ENCODE measurements around the gene GRM7. TPM values are rescaled to one million over a fixed set of nuclear protein-coding genes. Genes with fewer than 3 reads are reported as not detected.
A peak's percentile ranks its signal among the peaks of the same experiment; 100 is the strongest.

Gene GRM7
- total RNA-seq, 2 donors from 2014 or later: 0.33 to 1.3 TPM

GRCh38 chr3:6912240-6912639, 51.3 kb downstream of the GRM7 start:
- no peak for ATAC-seq
- no peaks in the 10 kb centered on the region for H3K4me1 ChIP-seq
- TF ChIP-seq CTCF (IDR thresholded peaks at IDR 0.05) (no peak), POLR2A (IDR thresholded peaks at IDR 0.05) (no peak)
- no peak overlapping the region for H3K4me3 ChIP-seq
- DNase-seq: no peak
- WGBS, 2 donors: 67 to 73% methylated on average over 3 of the region's 3 CpGs
- no peaks in the 10 kb centered on the region for H3K27me3 ChIP-seq
- intact Hi-C loops (cut with DNase I): no loop called here
- H3K27ac ChIP-seq: no peak overlapping the region
- H3K36me3 ChIP-seq (replicated peaks in 1 of 2; ENCODE audit: insufficient read depth in 1 of 2, low read depth in 2 of 2): no peaks in the 10 kb centered on the region
- H3K9me3 ChIP-seq: no peaks in the 10 kb centered on the region

GRCh38 chr3:6915898-6916297, 55.0 kb downstream of the GRM7 start:
- TF ChIP-seq CTCF (IDR thresholded peaks at IDR 0.05) (no peak), POLR2A (IDR thresholded peaks at IDR 0.05) (no peak)
- DNase-seq: no peak
- Histone ChIP-seq H3K27ac (no peak overlapping the region), H3K4me1 (peaks cover 8% of the 10 kb centered on the region), H3K4me3 (no peak overlapping the region), H3K36me3 (replicated peaks in 1 of 2; ENCODE audit: insufficient read depth in 1 of 2, low read depth in 2 of 2) (no peaks in the 10 kb centered on the region), H3K27me3 (no peaks in the 10 kb centered on the region), H3K9me3 (no peaks in the 10 kb centered on the region)
- ATAC-seq: no peak
- intact Hi-C loops (cut with DNase I): no loop called here
- WGBS, 2 donors: 74 to 91% methylated on average over 1 of the region's 1 CpG

- TF ChIP-seq CTCF (IDR thresholded peaks at IDR 0.05): no peak
- TF ChIP-seq POLR2A (IDR thresholded peaks at IDR 0.05): no peak
- peaks cover 14% of the 10 kb centered on the region for H3K4me1 ChIP-seq
- H3K36me3 ChIP-seq (replicated peaks in 1 of 2; ENCODE audit: insufficient read depth in 1 of 2, low read depth in 2 of 2): no peaks in the 10 kb centered on the region
- 19 to 29% methylated on average over 8 of the region's 8 CpGs for whole genome bisulfite sequencing, 2 donors
- no peak overlapping the region for H3K27ac ChIP-seq
- DNase-seq (peak; percentile 37 to 68 (median 62)), ATAC-seq (peak; percentile 21)
- intact Hi-C loops (cut with DNase I): no loop called here
- H3K27me3 ChIP-seq: no peaks in the 10 kb centered on the region
- no peaks in the 10 kb centered on the region for H3K9me3 ChIP-seq
- no peak overlapping the region for H3K4me3 ChIP-seq
These were observed 60.2 kb downstream of the GRM7 start for GRCh38 chr3:6921066-6921465.

- Histone ChIP-seq H3K4me1 (peaks cover 14% of the 10 kb centered on the region), H3K4me3 (no peak overlapping the region), H3K36me3 (replicated peaks in 1 of 2; ENCODE audit: insufficient read depth in 1 of 2, low read depth in 2 of 2) (no peaks in the 10 kb centered on the region), H3K27ac (no peak overlapping the region), H3K9me3 (no peaks in the 10 kb centered on the region), H3K27me3 (no peaks in the 10 kb centered on the region)
- TF ChIP-seq POLR2A (IDR thresholded peaks at IDR 0.05): no peak
- TF ChIP-seq CTCF (IDR thresholded peaks at IDR 0.05): no peak
- intact Hi-C loops (cut with DNase I): no loop called here
- ATAC-seq: no peak
- 84 to 86% methylated on average over 8 of the region's 8 CpGs for WGBS, 2 donors
- no peak for DNase-seq
These were observed 61.0 kb downstream of the GRM7 start for GRCh38 chr3:6921876-6922275.

- no peaks in the 10 kb centered on the region for H3K36me3 ChIP-seq (replicated peaks in 1 of 2; ENCODE audit: insufficient read depth in 1 of 2, low read depth in 2 of 2)
- H3K4me3 ChIP-seq: no peak overlapping the region
- intact Hi-C loops (cut with DNase I): no loop called here
- peak overlapping the region in 2 of 4 donors; percentile 19 to 69 for H3K27ac ChIP-seq
- peak; percentile 40 to 78 (median 62) for DNase-seq
- H3K27me3 ChIP-seq: no peaks in the 10 kb centered on the region
- WGBS, 2 donors: 10 to 14% methylated on average over 2 of the region's 2 CpGs
- H3K4me1 ChIP-seq: peaks cover 10% of the 10 kb centered on the region
- H3K9me3 ChIP-seq: no peaks in the 10 kb centered on the region
- TF ChIP-seq POLR2A (IDR thresholded peaks at IDR 0.05) (no peak), CTCF (IDR thresholded peaks at IDR 0.05) (peak in 1 of 7 experiments; percentile 9)
- peak; percentile 97 for ATAC-seq
These were observed 67.1 kb downstream of the GRM7 start for GRCh38 chr3:6928064-6928463.

Measured in body of pancreas (tissue), 4 donors.